Brain microvascular endothelial cell (primary cell): ENCODE data around the gene BTBD9.

ENCODE experiments used
- DNase-seq: peaks from one replicate; pipeline ENCODE4 v3.0.0-alpha.2; 2020
- H3K27ac ChIP-seq: fragments of 250-450 bp; sonication (Bioruptor Pico); 2 replicates; pipeline ENCODE4 v1.5.1; 2020; ENCODE audit warnings: mild to moderate bottlenecking, moderate library complexity
- H3K27me3 ChIP-seq: fragments of 250-450 bp; sonication (Bioruptor Pico); replicated peaks from 2 replicates; pipeline ENCODE4 v1.5.1; 2020; ENCODE audit warnings: mild to moderate bottlenecking
- H3K36me3 ChIP-seq: fragments of 250-450 bp; sonication (Bioruptor Pico); replicated peaks from 2 replicates; pipeline ENCODE4 v1.5.1; 2020; ENCODE audit warnings: mild to moderate bottlenecking
- H3K4me3 ChIP-seq: 2 replicates; pipeline ENCODE4 v1.5.1; 2011; ENCODE audit warnings: low read depth, mild to moderate bottlenecking, control low read depth, low read length, moderate library complexity
- CTCF ChIP-seq: IDR thresholded peaks from 2 replicates; pipeline ENCODE4 v1.5.1; 2011; ENCODE audit warnings: low read depth, mild to moderate bottlenecking, moderate library complexity, low read length, control low read depth, inconsistent platforms; ENCODE audit errors: missing control alignments
- in situ Hi-C: cut with HindIII; loops from 2 replicates; pipeline ENCODE4 v1.10.0; 2017; ENCODE audit warnings: low sequenced_read_pairs, low pct_ligation_motif_present

The BTBD9 gene

GRCh38 chr6:38336922-38337321 is 302.8 kb downstream of the BTBD9 start:
- TF ChIP-seq CTCF: no peak
- Histone ChIP-seq H3K27me3 (no peaks in the 10 kb centered on the region), H3K36me3 (no peaks in the 10 kb centered on the region), H3K4me3 (no peak overlapping the region), H3K27ac (no peak overlapping the region)
- in situ Hi-C loops: no loop called here
- no peak for DNase-seq

DNA sequence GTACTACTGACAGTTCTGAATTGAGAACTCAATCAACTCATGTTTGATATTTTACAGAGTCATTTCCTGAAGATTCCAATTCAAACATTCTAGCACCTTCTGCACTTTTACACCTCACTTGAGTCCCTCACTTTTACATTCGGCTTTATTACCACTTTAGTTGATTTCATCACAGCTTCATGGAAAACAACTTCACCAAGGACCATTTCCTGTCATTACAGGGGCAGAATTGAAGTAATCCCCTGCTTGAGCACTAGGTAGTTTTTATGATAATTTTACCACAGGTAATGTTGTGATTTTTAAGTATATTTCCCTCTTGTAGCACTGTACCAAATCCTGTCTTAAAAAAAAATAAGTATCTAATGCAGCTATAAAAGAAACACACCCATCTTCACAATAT is 312.9 kb downstream of the BTBD9 start:
- Histone ChIP-seq H3K27me3 (no peaks in the 10 kb centered on the region), H3K36me3 (no peaks in the 10 kb centered on the region), H3K27ac (no peak overlapping the region), H3K4me3 (no peak overlapping the region)
- in situ Hi-C loops: no loop called here
- no peak for DNase-seq
- no peak for TF ChIP-seq CTCF

DNA sequence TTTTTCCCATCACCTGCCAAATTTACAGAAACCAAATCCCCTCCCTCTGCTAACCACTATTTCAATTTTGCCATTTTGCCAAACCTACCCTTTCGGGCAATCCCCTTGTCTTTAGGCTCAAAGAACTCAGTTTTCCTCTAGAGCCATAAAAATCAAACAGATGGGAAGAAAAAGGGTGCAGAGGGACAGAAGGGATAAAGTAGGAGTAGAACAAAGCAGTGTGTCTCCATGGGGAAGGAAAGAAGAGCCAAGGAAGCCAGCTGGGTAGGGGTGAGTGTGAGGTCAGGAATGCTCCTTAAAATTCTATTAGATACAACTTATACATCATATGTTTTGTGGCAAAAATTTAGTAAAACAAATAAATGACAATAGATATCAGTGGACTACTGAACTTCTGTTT is 316.5 kb downstream of the BTBD9 start:
- no peak overlapping the region for H3K27ac ChIP-seq
- no peak for DNase-seq
- H3K27me3 ChIP-seq: no peaks in the 10 kb centered on the region
- TF ChIP-seq CTCF: no peak
- in situ Hi-C loops: no loop called here
- no peaks in the 10 kb centered on the region for H3K36me3 ChIP-seq
- no peak overlapping the region for H3K4me3 ChIP-seq

- in situ Hi-C loops: no loop called here
- H3K36me3 ChIP-seq: no peaks in the 10 kb centered on the region
- H3K27ac ChIP-seq: no peak overlapping the region
- no peak overlapping the region for H3K4me3 ChIP-seq
- H3K27me3 ChIP-seq: no peaks in the 10 kb centered on the region
- no peak for DNase-seq
- TF ChIP-seq CTCF: no peak
Observed at GRCh38 chr6:38322138-38322537, 317.6 kb downstream of the BTBD9 start.

- H3K27me3 ChIP-seq: no peaks in the 10 kb centered on the region
- in situ Hi-C loops: no loop called here
Observed at GRCh38 chr6:38320843-38321242, 318.9 kb downstream of the BTBD9 start.

More at GRCh38 chr6:38320843-38321242, 318.9 kb downstream of the BTBD9 start:
- no peak overlapping the region for H3K27ac ChIP-seq
- no peak overlapping the region for H3K4me3 ChIP-seq
- no peak for DNase-seq
- no peaks in the 10 kb centered on the region for H3K36me3 ChIP-seq
- TF ChIP-seq CTCF: no peak
